Astrocyte of the cerebellum (primary cell): Measurements from ENCODE around the gene UHMK1.

Source experiments
- DNase-seq: peaks from one replicate; pipeline ENCODE4 v3.0.0-alpha.2; 2011; ENCODE audit warnings: low read depth
- H3K4me3 ChIP-seq: 2 replicates; pipeline ENCODE4 v1.5.1; 2011; ENCODE audit warnings: mild to moderate bottlenecking, low read depth, low read length, moderate library complexity
- in situ Hi-C: cut with HindIII; loops from 2 replicates; pipeline ENCODE4 v1.10.0; 2017; ENCODE audit warnings: low sequenced_read_pairs
- TF ChIP-seq, protein P1 (sequence below): IDR thresholded peaks from 2 replicates; pipeline ENCODE4 v1.5.1; 2012; ENCODE audit warnings: low read length, low read depth, moderate library complexity, mild to moderate bottlenecking; ENCODE audit errors: missing control alignments

UHMK1 gene

GRCh38 chr1:162470216-162470615 is 27.4 kb upstream of the UHMK1 start:
- in situ Hi-C loops = no loop called here
- no peak overlapping the region for H3K4me3 ChIP-seq
- DNase-seq = no peak
- TF ChIP-seq, protein P1, sequence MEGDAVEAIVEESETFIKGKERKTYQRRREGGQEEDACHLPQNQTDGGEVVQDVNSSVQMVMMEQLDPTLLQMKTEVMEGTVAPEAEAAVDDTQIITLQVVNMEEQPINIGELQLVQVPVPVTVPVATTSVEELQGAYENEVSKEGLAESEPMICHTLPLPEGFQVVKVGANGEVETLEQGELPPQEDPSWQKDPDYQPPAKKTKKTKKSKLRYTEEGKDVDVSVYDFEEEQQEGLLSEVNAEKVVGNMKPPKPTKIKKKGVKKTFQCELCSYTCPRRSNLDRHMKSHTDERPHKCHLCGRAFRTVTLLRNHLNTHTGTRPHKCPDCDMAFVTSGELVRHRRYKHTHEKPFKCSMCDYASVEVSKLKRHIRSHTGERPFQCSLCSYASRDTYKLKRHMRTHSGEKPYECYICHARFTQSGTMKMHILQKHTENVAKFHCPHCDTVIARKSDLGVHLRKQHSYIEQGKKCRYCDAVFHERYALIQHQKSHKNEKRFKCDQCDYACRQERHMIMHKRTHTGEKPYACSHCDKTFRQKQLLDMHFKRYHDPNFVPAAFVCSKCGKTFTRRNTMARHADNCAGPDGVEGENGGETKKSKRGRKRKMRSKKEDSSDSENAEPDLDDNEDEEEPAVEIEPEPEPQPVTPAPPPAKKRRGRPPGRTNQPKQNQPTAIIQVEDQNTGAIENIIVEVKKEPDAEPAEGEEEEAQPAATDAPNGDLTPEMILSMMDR = no peak

GRCh38 chr1:162471290-162471853 is 26.2 kb upstream of the UHMK1 start:
- no peak for DNase-seq
- TF ChIP-seq, protein P1 = no peak
- in situ Hi-C loops = no loop called here
- H3K4me3 ChIP-seq = no peak overlapping the region

- H3K4me3 ChIP-seq = no peak overlapping the region
- DNase-seq = no peak
Measured at GRCh38 chr1:162475089-162475488, 22.5 kb upstream of the UHMK1 start.

DNA sequence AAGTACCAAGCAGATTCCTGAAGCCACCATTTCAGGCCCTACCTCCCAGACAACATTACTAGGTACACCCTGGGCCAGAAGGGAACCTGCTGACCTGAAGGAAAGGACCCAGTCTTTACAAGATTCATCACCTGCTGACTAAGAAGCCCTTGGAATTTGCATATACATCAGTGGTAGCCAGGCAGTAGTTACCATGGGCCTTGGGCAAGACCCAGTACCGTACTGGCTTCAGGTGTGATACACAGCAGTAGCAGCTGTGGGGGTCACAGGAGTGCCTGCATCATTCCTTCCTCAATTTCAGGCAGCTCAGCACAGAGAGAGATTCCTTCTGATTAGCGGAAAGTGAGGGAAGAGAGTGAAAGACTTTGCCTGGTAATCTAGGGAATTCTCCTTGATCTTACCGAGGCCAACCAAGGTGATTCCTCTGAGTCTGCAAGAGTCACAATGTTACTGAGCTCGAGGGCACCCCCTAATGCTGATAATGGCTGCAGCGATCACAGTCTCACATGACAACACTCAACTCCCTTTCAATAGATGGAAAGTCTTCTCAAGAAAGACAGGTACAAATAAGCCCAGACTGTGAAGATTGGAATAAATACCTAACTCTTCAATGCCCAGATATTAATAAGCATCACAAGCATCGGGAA is 22.0 kb upstream of the UHMK1 start:
- TF ChIP-seq, protein P1 = no peak
- no peak for DNase-seq
- H3K4me3 ChIP-seq = no peak overlapping the region
- in situ Hi-C loops = no loop called here

More at GRCh38 chr1:162475089-162475488, 22.5 kb upstream of the UHMK1 start:
- TF ChIP-seq, protein P1 = no peak
- in situ Hi-C loops = no loop called here

GRCh38 chr1:162476620-162477019 is 21.0 kb upstream of the UHMK1 start:
- no peak for DNase-seq

DNA sequence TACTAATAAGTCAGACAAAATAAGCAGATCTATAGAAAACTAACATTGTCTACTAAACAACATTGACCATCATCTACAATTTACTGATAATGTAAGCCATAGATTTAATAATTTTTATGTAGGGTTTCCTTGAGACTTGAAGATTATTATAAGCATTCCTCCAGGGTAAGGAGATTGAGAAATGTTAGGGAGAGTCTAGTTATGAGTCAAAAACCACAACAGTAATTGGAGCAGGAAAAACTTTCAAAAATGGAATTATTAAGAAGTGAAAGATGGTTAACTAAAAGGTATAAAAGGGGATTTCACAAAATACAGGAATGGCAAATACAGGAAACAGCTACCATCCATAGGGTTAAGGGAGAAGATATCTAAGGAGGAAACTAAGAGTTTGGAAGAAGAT is 12.4 kb upstream of the UHMK1 start:
- TF ChIP-seq, protein P1 = no peak
- H3K4me3 ChIP-seq = no peak overlapping the region
- no peak for DNase-seq
- in situ Hi-C loops = no loop called here

More at GRCh38 chr1:162476620-162477019, 21.0 kb upstream of the UHMK1 start:
- in situ Hi-C loops = no loop called here
- TF ChIP-seq, protein P1 = no peak
- H3K4me3 ChIP-seq = no peak overlapping the region
